Hepatocyte (in vitro differentiated cells): ENCODE data around the gene GBE1. TPM values are rescaled to one million over a fixed set of nuclear protein-coding genes. Genes with fewer than 3 reads are reported as not detected.

Source experiments
- DNase-seq: peaks from one replicate; pipeline ENCODE4 v3.0.0-alpha.2; 2016; ENCODE audit warnings: low spot score
- H2AFZ ChIP-seq: fragments of 200-600 bp; sonication (generic); 2 replicates; pipeline ENCODE4 v1.6.0; 2016; ENCODE audit warnings: antibody characterized with exemption, mild to moderate bottlenecking
- H3K27ac ChIP-seq: fragments of 200-600 bp; sonication (generic); 2 replicates; pipeline ENCODE4 v1.5.1; 2016; ENCODE audit warnings: mild to moderate bottlenecking
- H3K27me3 ChIP-seq: fragments of 200-600 bp; sonication (generic); 2 replicates; pipeline ENCODE4 v1.6.1; 2016
- H3K36me3 ChIP-seq: fragments of 200-600 bp; sonication (generic); replicated peaks from 2 replicates; pipeline ENCODE4 v1.5.1; 2016; ENCODE audit warnings: low read depth; ENCODE audit not compliant: insufficient read depth
- H3K4me1 ChIP-seq: fragments of 200-600 bp; sonication (generic); 2 replicates; pipeline ENCODE4 v1.5.1; 2016; ENCODE audit warnings: mild to moderate bottlenecking, moderate library complexity; ENCODE audit not compliant: insufficient read depth
- H3K4me2 ChIP-seq: fragments of 200-600 bp; sonication (generic); 2 replicates; pipeline ENCODE4 v1.6.0; 2016
- H3K4me3 ChIP-seq: fragments of 200-600 bp; sonication (generic); 2 replicates; pipeline ENCODE4 v1.5.1; 2016; ENCODE audit warnings: mild to moderate bottlenecking
- H3K79me2 ChIP-seq: fragments of 200-600 bp; sonication (generic); 2 replicates; pipeline ENCODE4 v1.6.0; 2017; ENCODE audit warnings: mild to moderate bottlenecking
- H3K9me2 ChIP-seq: fragments of 200-600 bp; sonication (generic); replicated peaks from 2 replicates; pipeline ENCODE4 v1.6.0; 2017; ENCODE audit warnings: mild to moderate bottlenecking; ENCODE audit not compliant: insufficient read depth
- H3K9me3 ChIP-seq: fragments of 200-600 bp; sonication (generic); 2 replicates; pipeline ENCODE4 v1.5.1; 2016; ENCODE audit warnings: low read depth, mild to moderate bottlenecking
- H4K20me1 ChIP-seq: fragments of 200-600 bp; sonication (generic); 2 replicates; pipeline ENCODE4 v1.6.0; 2016; ENCODE audit warnings: mild to moderate bottlenecking; ENCODE audit not compliant: insufficient read depth, poor library complexity, severe bottlenecking
- EZH2 ChIP-seq: fragments of 200-600 bp; sonication (generic); IDR thresholded peaks from 2 replicates; pipeline ENCODE4 v1.6.1; 2016; ENCODE audit warnings: antibody characterized with exemption, mild to moderate bottlenecking, borderline replicate concordance
- EZH2phosphoT487 ChIP-seq: fragments of 200-600 bp; sonication (generic); IDR thresholded peaks from one replicate; pipeline ENCODE4 v1.6.1; 2018; ENCODE audit warnings: antibody characterized with exemption, mild to moderate bottlenecking, low read depth, moderate library complexity; ENCODE audit not compliant: unreplicated experiment, severe bottlenecking
- WGBS: methylation state at CpG from one replicate; pipeline ENCODE4 v1.1.6; 2016; ENCODE audit warnings: low lambda C conversion rate; ENCODE audit errors: missing lambda C conversion rate; 5-methylcytosine and 5-hydroxymethylcytosine counted together
- polyA plus RNA-seq: library from polyadenylated mRNA; unstranded; fragments of >200 nt; fragmentation: Nextera tagmentation; extraction: Ambion mirVana; gene quantifications from 2 replicates; pipeline ENCODE4 v1.2.1, GENCODE V29; 2016
- total RNA-seq: library from RNA; depleted of rRNA; stranded (reverse); fragments of >200 nt; gene quantifications from 2 replicates; pipeline ENCODE4 v1.2.3, GENCODE V29; 2014
- TF ChIP-seq, protein P1 (sequence below): fragments of 200-600 bp; sonication (generic); IDR thresholded peaks from 2 replicates; pipeline ENCODE4 v1.5.1; 2016; ENCODE audit warnings: antibody characterized with exemption, mild to moderate bottlenecking; ENCODE audit not compliant: poor library complexity

The GBE1 gene
- total and polyA plus RNA-seq, 2 experiments from 2014 or later: 15.6 to 25.8 TPM

DNA sequence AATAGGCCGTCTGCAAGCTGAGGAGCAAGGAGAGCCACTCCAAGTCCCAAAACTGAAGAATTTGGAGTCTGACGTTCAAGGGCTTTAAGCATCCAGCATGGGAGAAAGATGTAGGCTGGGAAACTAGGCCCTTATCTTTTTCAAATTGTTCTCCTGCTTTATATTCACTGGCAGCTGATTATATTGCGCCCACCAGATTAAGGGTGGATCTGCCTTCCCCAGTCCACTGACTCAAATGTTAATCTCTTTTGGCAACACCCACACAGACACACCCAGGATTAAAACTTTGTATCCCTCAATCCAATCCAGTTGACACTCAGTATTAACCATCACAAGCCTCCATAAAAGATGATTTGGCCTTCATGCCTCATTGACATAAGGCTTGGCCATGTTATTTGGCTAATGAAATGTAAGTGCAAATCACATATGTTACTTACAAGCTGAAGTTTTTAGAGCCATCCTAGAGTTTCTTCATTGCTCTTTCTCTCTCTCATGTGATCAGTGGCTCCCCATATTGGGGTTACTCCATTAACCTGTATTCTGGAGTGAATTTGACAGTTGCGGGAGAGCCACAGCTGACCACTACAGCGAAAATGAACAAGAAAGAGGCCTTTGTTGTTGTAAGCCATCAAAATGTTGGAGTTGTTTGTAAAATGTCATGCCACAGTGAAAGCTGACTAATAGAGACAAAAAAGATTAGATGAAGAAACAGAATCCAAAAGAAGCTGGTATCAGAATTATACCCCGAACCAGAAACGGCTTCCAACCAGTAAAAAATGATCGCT, 61.7 kb downstream of the GBE1 start:
- Histone ChIP-seq H3K4me3 (no peak overlapping the region), H3K27me3 (no peaks in the 10 kb centered on the region), H4K20me1 (no peaks in the 10 kb centered on the region), H3K4me2 (no peak overlapping the region), H3K9me3 (no peaks in the 10 kb centered on the region), H3K9me2 (no peaks in the 10 kb centered on the region), H3K27ac (no peak overlapping the region), H3K79me2 (no peaks in the 10 kb centered on the region), H3K4me1 (no peaks in the 10 kb centered on the region), H3K36me3 (no peaks in the 10 kb centered on the region), H2AFZ (no peak overlapping the region)
- TF ChIP-seq EZH2phosphoT487: no peak
- no peak for TF ChIP-seq EZH2
- TF ChIP-seq, protein P1, sequence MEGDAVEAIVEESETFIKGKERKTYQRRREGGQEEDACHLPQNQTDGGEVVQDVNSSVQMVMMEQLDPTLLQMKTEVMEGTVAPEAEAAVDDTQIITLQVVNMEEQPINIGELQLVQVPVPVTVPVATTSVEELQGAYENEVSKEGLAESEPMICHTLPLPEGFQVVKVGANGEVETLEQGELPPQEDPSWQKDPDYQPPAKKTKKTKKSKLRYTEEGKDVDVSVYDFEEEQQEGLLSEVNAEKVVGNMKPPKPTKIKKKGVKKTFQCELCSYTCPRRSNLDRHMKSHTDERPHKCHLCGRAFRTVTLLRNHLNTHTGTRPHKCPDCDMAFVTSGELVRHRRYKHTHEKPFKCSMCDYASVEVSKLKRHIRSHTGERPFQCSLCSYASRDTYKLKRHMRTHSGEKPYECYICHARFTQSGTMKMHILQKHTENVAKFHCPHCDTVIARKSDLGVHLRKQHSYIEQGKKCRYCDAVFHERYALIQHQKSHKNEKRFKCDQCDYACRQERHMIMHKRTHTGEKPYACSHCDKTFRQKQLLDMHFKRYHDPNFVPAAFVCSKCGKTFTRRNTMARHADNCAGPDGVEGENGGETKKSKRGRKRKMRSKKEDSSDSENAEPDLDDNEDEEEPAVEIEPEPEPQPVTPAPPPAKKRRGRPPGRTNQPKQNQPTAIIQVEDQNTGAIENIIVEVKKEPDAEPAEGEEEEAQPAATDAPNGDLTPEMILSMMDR: no peak
- WGBS: 93% methylated on average over 8 of the region's 8 CpGs
- no peak for DNase-seq

DNA sequence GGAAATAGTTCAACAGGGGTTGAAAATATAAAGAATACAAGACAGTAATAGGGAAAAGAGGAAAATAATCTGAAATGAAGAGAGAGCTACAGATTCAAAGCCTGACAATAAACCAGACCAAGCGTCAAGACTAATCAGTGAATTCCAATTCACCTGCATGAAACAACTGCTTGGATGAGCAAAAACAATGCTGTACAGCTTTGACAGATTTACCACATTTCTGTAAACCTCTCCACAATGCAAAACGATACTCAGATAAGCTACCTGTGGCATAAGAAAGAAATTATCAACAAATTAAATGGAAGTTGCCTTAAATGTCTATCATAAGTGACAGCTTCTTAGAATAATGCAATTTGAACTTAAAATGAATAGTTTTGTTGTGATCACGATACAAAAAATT, 65.4 kb downstream of the GBE1 start:
- Histone ChIP-seq H3K27me3 (no peaks in the 10 kb centered on the region), H3K9me3 (no peaks in the 10 kb centered on the region), H4K20me1 (no peaks in the 10 kb centered on the region), H3K79me2 (no peaks in the 10 kb centered on the region), H3K36me3 (no peaks in the 10 kb centered on the region), H2AFZ (no peak overlapping the region), H3K4me1 (no peaks in the 10 kb centered on the region), H3K4me2 (no peak overlapping the region), H3K9me2 (no peaks in the 10 kb centered on the region), H3K27ac (no peak overlapping the region), H3K4me3 (no peak overlapping the region)
- TF ChIP-seq EZH2 (no peak), EZH2phosphoT487 (no peak)
- TF ChIP-seq, protein P1: no peak
- no peak for DNase-seq
- WGBS: 85% methylated on average over 3 of the region's 3 CpGs

DNA sequence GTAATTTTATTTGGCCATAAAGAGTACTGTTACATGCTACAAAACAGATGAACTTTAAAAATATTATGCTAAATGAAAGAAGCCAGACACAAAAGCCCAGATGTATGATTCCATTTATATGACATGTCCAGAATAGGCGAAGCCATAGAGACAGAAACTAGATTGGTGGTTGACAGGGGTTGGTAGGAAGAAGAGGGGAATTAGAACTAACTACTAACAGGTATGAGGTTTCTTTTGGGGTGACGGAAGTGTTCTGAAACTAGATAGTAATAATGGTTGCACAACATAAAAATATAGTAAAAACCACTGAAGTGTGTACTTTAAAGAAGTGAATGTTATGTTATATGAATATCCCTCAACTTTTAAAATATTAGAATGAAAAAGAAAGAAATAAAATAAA, 66.1 kb downstream of the GBE1 start:
- Histone ChIP-seq H3K9me2 (no peaks in the 10 kb centered on the region), H3K27me3 (no peaks in the 10 kb centered on the region), H3K9me3 (no peaks in the 10 kb centered on the region), H3K79me2 (no peaks in the 10 kb centered on the region), H3K36me3 (no peaks in the 10 kb centered on the region), H3K4me3 (no peak overlapping the region), H4K20me1 (no peaks in the 10 kb centered on the region), H3K4me2 (no peak overlapping the region), H2AFZ (no peak overlapping the region), H3K4me1 (no peaks in the 10 kb centered on the region), H3K27ac (no peak overlapping the region)
- TF ChIP-seq EZH2phosphoT487 (no peak), EZH2 (no peak)
- TF ChIP-seq, protein P1: no peak
- DNase-seq: no peak
- WGBS: 96% methylated on average over 2 of the region's 2 CpGs
